Cardiac fibroblast (primary cell): ENCODE measurements around the gene SETDB2.
A peak's percentile ranks its signal among the peaks of the same experiment; 100 is the strongest.

Source experiments
- DNase-seq, 2 donors: peaks; one replicate each; pipeline versions ENCODE4 v3.0.0 to v3.0.0-alpha.2; 2010; ENCODE audit warnings: low read depth in 2 of 2
- H3K4me3 ChIP-seq, 2 donors: replicated peaks in 1 of 2; 1 replicate in 1 of 2; 2 replicates in 1 of 2; pipeline ENCODE4 v1.5.1; 2011; ENCODE audit warnings: low read depth in 2 of 2, low read length in 2 of 2, mild to moderate bottlenecking in 2 of 2, moderate library complexity in 1 of 2
- CTCF ChIP-seq: IDR thresholded peaks from one replicate; pipeline ENCODE4 v1.5.1; 2011; ENCODE audit warnings: low read depth, mild to moderate bottlenecking, low read length, inconsistent platforms

SETDB2 gene

GRCh38 chr13:49459580-49459979 lies 15.5 kb downstream of the SETDB2 start:
- TF ChIP-seq CTCF = no peak

GRCh38 chr13:49464085-49464484 lies 20.0 kb downstream of the SETDB2 start:
- no peak overlapping the region for H3K4me3 ChIP-seq
- DNase-seq = no peak
- TF ChIP-seq CTCF = no peak

More at GRCh38 chr13:49459580-49459979, 15.5 kb downstream of the SETDB2 start:
- no peak overlapping the region for H3K4me3 ChIP-seq
- no peak for DNase-seq

- DNase-seq = peak in 1 of 2 donors; percentile 20
Observed at GRCh38 chr13:49464621-49465325, 20.7 kb downstream of the SETDB2 start.

GRCh38 chr13:49466292-49466838 lies 22.3 kb downstream of the SETDB2 start:
- H3K4me3 ChIP-seq = no peak overlapping the region
- no peak for DNase-seq
- no peak for TF ChIP-seq CTCF

More at GRCh38 chr13:49464621-49465325, 20.7 kb downstream of the SETDB2 start:
- no peak for TF ChIP-seq CTCF
- no peak overlapping the region for H3K4me3 ChIP-seq

GRCh38 chr13:49472186-49472585 lies 28.1 kb downstream of the SETDB2 start:
- no peak for TF ChIP-seq CTCF
- H3K4me3 ChIP-seq = no peak overlapping the region
- peak in 1 of 2 donors; percentile 30 for DNase-seq

GRCh38 chr13:49476529-49476928 lies 32.5 kb downstream of the SETDB2 start:
- no peak for DNase-seq
- no peak for TF ChIP-seq CTCF
- H3K4me3 ChIP-seq = no peak overlapping the region
